Activated T-helper 2 cell treated with anti-CD3 and anti-CD28 coated beads, Interferon-gamma antibody, Interleukin-2, Interleukin-4, amounts not matched to agents 10 μg/mL and 5 μg/mL and 100 μg/mL, durations not matched to agents 14 hours and 24 hours and 36 hours (primary cell): ENCODE data around the gene NLRP1. TPM values are rescaled to one million over a fixed set of nuclear protein-coding genes. Genes with fewer than 3 reads are reported as not detected.

Experiments used
- DNase-seq: peaks from one replicate; pipeline ENCODE4 v3.0.0; 2021; ENCODE audit warnings: low spot score
- H3K27ac Mint-ChIP-seq: one replicate; pipeline ENCODE4 v1.8.0; 2021; ENCODE audit warnings: mixed read lengths
- H3K27me3 Mint-ChIP-seq: one replicate; pipeline ENCODE4 v1.8.0; 2021; ENCODE audit warnings: low read depth, mixed read lengths
- H3K36me3 Mint-ChIP-seq: one replicate; pipeline ENCODE4 v1.8.0; 2021; ENCODE audit warnings: low read depth, mixed read lengths
- H3K4me1 Mint-ChIP-seq: one replicate; pipeline ENCODE4 v1.8.0; 2021; ENCODE audit warnings: low read depth, mixed read lengths
- H3K4me3 Mint-ChIP-seq: one replicate; pipeline ENCODE4 v1.8.0; 2021; ENCODE audit warnings: low read depth, mild to moderate bottlenecking, moderate library complexity, mixed read lengths
- H3K9me3 Mint-ChIP-seq: one replicate; pipeline ENCODE4 v1.8.0; 2021; ENCODE audit warnings: mixed read lengths
- intact Hi-C: fragments of 100-400 bp; cut with micrococcal nuclease; formaldehyde crosslinking; loops from one replicate; pipeline ENCODE4 v1.15.1; 2023
- total RNA-seq: library from RNA; stranded (reverse); gene quantifications from 2 replicates; pipeline ENCODE4 v1.2.3, GENCODE V29; 2022

NLRP1 gene
- total RNA-seq, 1 donor from 2014 or later = 26.3 TPM

DNA sequence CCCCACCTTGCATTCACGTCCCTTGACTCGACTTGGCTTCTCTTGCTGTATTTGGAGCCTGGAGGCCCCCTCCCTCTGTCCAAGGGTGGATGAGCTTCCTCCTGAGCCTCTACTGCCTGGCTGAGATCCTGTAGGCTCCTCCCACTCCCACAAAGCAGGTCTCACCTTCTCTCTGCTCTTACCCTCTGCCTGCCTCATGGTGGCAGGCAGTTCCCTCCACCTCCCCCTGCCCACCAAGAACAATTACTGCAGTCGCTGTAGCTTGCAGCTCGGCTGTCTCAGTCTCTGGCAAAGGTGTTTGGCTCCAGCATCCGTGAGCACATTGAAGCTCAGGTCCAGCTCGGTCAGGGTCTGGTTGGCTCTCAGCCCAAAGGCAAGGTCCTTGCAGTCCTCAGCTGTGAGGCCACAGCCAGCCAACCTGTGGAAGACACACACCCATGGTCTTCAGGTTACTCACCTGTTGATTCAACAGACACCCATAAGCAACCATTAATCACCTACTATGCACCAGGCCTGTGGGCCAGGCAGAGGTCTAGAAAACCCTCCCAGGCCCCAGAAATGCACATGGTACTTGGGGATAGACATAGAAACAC, 42.6 kb downstream of the NLRP1 start:
- no peak for DNase-seq
- Mint-ChIP-seq H3K4me1 (no peaks in the 10 kb centered on the region), H3K9me3 (no peaks in the 10 kb centered on the region), H3K27ac (no peak overlapping the region), H3K4me3 (no peak overlapping the region), H3K27me3 (no peaks in the 10 kb centered on the region), H3K36me3 (peaks cover 47% of the 10 kb centered on the region)
- intact Hi-C loops = no loop called here

DNA sequence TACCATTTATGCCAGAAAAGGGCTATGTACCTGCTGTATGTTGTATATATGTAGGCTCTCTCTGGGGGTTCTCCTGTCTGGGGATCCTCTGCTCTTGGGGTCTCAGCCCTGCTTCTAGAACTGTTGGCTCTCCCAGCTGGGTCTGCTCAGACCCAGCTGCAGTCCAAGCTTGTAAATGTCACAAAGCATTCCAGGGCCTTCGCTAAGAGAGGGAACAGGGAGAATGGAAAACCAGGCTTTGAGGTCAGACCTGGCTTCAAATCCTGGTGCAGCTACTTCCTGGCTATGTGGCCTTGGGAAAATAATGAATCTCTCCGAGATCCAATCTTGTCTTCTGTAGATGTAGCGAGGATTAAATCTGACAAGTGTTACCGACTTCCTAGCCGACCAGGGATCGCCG, 44.0 kb downstream of the NLRP1 start:
- Mint-ChIP-seq H3K36me3 (peaks cover 45% of the 10 kb centered on the region), H3K4me3 (no peak overlapping the region), H3K4me1 (no peaks in the 10 kb centered on the region), H3K27ac (no peak overlapping the region), H3K27me3 (no peaks in the 10 kb centered on the region), H3K9me3 (no peaks in the 10 kb centered on the region)
- no peak for DNase-seq
- intact Hi-C loops = no loop called here

DNA sequence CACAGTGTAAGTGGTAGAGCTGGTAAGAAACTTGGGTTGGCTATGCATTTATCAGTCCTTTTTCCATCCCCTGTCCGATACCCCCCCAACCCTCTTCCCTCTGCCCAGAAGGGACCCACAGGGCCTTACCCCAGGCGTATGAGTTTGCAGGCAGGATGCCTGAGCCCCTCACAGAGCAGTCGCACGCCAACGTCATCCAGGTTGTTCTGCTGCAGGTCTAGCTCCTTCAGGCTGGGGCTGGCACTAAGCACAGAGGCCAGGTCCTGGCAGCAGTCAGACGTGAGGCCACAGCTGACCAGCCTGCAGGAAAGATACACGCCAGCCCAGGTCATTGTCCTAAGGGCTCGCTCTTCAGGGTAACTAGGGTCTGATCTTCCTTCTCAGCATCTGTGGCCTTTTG, 45.0 kb downstream of the NLRP1 start:
- Mint-ChIP-seq H3K36me3 (peaks cover 46% of the 10 kb centered on the region), H3K27me3 (no peaks in the 10 kb centered on the region), H3K9me3 (no peaks in the 10 kb centered on the region), H3K27ac (no peak overlapping the region), H3K4me1 (no peaks in the 10 kb centered on the region), H3K4me3 (no peak overlapping the region)
- intact Hi-C loops = no loop called here
- DNase-seq = no peak

DNA sequence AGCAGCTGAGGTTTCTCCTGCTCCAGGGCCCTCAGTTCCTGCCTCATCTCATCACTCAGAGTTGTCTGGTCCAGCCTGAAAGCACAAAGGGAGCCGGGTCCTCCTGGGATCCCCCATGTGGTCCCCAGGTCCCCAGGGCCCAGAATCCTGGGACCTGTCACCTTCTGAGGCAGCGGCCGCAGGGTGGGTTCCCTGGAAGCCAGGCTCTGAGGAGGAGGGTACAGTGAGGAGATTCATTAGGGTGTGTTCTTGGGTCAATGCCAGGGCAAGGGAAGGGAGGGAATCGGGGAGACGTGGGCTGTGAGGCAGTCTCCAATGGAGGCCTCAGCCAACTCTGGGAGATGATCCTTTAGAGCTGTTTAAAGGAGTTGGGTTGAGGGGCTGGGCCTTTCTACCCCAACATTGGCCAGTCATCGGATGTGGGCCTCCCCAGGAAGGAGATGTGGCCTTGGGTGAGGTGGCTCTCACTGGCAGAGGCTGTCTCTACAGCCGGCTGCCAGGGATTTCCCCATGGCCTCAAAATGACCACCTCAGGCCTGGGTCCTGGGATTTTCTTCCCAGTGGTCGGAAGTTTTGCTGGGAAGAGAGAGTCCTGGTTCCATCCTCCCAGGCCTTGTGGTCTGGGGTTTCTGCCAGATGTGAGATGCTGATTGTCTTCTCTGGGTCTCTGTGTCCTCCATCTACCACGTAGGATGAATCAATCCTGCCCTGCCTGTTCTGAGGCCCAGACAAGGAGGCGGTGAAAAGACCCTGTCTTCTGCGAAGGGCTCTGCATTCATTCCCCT, 47.3 kb downstream of the NLRP1 start:
- DNase-seq = no peak
- Mint-ChIP-seq H3K4me1 (no peaks in the 10 kb centered on the region), H3K27me3 (no peaks in the 10 kb centered on the region), H3K4me3 (no peak overlapping the region), H3K36me3 (peaks cover 49% of the 10 kb centered on the region), H3K9me3 (no peaks in the 10 kb centered on the region), H3K27ac (no peak overlapping the region)
- intact Hi-C loops = no loop called here

DNA sequence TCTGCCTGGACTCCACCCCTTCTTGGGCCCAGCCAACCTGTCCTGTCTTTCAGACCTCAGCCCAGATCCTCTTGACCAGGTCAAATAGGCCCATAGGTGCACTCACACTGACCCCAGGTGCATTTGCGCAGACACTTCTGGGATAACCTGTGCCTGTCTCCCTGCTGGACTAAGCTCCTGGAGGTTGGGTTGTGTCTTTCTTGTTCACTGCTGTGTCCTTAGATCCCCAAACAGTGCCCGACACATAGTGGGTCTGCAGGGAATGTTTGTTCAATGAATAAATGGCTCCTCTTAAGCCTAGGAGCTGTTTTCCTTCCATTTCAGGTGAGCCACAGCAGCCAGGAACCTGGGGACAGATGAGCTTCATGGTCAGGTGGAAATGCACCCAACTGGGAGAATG, 48.9 kb downstream of the NLRP1 start:
- Mint-ChIP-seq H3K36me3 (peaks cover 52% of the 10 kb centered on the region), H3K27ac (no peak overlapping the region)

DNA sequence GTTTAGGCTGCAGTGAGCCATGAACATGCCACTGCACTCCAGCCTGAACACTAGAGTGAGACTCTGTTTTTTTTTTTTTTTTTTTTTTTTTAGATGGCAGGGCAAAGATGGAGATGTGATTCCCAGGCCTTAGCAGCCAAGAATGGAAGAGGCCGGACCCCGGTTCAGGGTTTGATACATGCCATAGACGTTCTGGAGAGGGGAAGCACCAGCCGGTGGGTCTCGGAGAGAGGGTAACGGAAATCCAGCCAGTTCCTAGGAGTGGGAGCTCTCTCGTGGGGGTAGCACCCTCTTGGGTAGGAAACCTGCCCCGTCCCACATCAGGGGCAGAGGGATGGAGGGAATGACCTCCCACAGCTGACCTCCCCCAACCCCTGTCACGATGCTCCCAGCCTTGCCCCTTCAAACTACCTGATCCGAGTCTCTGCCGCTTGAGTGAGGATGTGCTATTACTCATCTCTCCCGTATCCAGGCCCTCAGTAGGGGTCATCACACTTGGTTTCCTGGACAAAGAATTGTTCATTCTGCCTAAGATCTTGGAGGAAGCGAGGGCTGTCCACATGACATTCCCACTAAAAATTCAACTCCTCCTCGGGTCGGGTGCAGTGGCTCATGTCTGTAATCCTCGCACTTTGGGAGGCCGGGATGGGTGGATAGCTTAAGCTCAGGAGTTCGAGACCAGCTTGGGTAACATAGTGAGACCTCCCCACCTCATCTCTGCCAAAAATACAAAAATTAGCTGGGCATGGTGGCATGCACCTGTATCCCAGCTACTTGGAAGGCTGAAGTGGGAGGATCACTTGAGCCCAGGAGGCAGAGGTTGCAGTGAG, 50.6 kb downstream of the NLRP1 start:
- no peak overlapping the region for H3K27ac Mint-ChIP-seq
- H3K4me3 Mint-ChIP-seq = no peak overlapping the region
- intact Hi-C loops = no loop called here
- H3K9me3 Mint-ChIP-seq = no peaks in the 10 kb centered on the region
- peaks cover 52% of the 10 kb centered on the region for H3K36me3 Mint-ChIP-seq
- peaks cover 1% of the 10 kb centered on the region for H3K4me1 Mint-ChIP-seq
- DNase-seq = no peak
- no peaks in the 10 kb centered on the region for H3K27me3 Mint-ChIP-seq

More for the DNA sequence above, 48.9 kb downstream of the NLRP1 start:
- no peak overlapping the region for H3K4me3 Mint-ChIP-seq
- DNase-seq = no peak
- no peaks in the 10 kb centered on the region for H3K9me3 Mint-ChIP-seq
- intact Hi-C loops = no loop called here
- no peaks in the 10 kb centered on the region for H3K27me3 Mint-ChIP-seq
- H3K4me1 Mint-ChIP-seq = no peaks in the 10 kb centered on the region

DNA sequence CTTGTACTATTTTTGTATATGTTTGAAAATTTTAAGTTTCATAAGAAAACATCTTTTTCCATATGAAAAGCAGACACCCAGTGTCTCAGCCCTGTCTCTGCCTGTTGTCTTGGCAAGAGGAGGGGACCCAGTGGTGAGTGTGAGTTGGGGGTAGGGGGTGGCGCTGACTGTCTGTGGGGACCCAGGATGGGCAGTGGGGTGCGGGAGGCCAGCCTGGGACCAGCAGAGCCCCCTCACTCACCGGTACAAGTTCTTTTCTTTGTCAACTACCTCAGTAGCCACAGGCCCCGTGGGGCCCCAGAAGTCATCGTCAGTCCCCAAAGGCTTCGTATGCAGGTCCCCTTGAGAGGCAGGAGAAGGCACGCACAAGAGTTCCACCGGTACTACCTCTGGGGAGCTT, 51.7 kb downstream of the NLRP1 start:
- Mint-ChIP-seq H3K27ac (no peak overlapping the region), H3K4me3 (no peak overlapping the region), H3K36me3 (peaks cover 55% of the 10 kb centered on the region)

DNA sequence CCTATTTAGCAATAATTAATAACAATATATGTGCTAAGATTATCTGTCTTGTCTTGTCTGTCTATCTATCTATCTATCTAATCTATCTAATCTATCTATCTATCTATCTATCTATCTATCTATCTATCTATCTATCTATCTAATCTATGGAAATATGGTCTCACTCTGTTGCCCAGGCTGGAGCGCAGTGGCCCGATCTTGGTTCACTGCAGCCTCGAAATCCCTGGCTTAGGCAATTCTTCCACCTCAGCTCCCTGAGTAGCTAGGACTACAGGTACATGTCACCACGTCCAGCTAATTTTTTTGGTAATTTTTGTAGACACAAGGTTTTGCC, 53.3 kb downstream of the NLRP1 start:
- intact Hi-C loops = no loop called here
- no peaks in the 10 kb centered on the region for H3K27me3 Mint-ChIP-seq
- no peak overlapping the region for H3K4me3 Mint-ChIP-seq
- H3K4me1 Mint-ChIP-seq = peaks cover 14% of the 10 kb centered on the region
- no peaks in the 10 kb centered on the region for H3K9me3 Mint-ChIP-seq
- no peak for DNase-seq
- H3K27ac Mint-ChIP-seq = no peak overlapping the region
- H3K36me3 Mint-ChIP-seq = peaks cover 50% of the 10 kb centered on the region

More for the DNA sequence above, 51.7 kb downstream of the NLRP1 start:
- Mint-ChIP-seq H3K27me3 (no peaks in the 10 kb centered on the region), H3K9me3 (no peaks in the 10 kb centered on the region), H3K4me1 (peaks cover 1% of the 10 kb centered on the region)
- no peak for DNase-seq
- intact Hi-C loops = no loop called here

DNA sequence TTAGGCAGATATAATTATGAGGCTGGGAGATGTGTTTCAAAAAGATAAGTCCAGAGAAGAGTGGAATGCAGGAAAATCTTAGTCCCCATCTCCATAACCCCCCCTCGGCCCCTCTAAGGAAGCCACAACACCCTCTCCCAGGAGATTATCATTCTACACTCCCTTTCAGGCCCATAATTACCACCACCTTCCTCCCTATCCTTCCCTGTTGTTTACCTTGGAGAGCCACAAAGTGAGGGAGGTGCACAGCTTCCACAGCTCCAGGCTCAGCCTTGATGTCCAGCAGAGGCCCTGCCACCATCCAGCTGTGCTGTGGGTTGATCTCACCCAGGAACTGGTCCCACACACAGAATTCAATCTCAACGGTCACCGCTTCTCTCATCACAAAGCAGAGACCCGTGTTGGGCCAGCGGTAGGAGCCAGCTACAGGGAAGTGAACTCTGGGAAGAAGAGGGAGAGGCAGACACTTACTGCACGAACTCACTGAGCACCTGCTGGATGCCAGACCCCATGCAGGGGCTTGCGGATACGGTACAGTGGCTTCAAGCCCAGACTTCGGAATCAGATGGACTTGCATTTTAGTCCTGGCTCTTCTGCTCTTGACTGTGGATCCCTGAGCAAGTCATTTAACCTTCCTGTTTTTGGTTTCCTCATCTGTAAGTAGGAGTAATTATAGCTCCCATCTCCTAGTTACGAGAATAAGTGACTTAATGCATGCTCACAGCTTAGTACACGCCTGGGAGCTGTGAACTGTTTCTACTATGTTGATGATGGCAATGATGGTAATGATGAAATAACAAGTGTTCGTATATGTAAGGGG, 53.8 kb downstream of the NLRP1 start:
- DNase-seq = no peak
- Mint-ChIP-seq H3K27me3 (no peaks in the 10 kb centered on the region), H3K4me3 (no peak overlapping the region), H3K27ac (no peak overlapping the region), H3K36me3 (peaks cover 50% of the 10 kb centered on the region), H3K9me3 (no peaks in the 10 kb centered on the region), H3K4me1 (peaks cover 14% of the 10 kb centered on the region)
- intact Hi-C loops = no loop called here

DNA sequence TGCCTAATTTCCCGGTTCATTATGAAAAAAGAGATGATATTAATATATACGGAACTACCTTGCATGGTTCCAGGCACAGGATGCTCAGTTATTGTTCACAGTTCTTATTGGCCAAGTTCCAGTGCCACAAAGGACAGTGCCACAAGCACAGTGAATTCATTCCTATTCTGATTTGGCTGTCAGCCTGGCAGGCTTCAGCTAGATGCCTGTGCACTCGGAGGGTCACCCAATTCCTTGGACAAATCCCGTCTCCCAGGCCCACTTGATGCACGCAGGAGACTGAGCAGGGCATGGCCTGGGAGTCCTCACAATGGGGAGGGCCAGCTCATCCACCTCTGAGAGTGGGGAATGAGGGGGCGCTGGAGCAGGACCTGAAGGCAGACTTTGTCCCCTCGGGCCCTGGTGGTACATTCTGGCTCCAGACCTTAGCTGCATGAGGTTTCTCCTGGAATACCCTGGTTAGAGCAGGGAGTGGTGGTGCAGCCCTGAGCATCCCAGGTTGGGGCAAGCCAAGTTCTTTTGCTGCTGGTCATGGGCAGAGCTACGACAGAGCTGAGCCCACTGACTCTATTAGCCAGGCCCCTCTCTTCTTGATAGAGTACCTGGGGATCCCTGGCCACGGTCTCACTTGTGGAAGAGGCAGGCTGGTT, 56.6 kb downstream of the NLRP1 start:
- Mint-ChIP-seq H3K9me3 (no peaks in the 10 kb centered on the region), H3K4me1 (peaks cover 14% of the 10 kb centered on the region), H3K36me3 (peaks cover 52% of the 10 kb centered on the region), H3K27me3 (no peaks in the 10 kb centered on the region), H3K4me3 (no peak overlapping the region), H3K27ac (no peak overlapping the region)
- no peak for DNase-seq
- intact Hi-C loops = no loop called here

DNA sequence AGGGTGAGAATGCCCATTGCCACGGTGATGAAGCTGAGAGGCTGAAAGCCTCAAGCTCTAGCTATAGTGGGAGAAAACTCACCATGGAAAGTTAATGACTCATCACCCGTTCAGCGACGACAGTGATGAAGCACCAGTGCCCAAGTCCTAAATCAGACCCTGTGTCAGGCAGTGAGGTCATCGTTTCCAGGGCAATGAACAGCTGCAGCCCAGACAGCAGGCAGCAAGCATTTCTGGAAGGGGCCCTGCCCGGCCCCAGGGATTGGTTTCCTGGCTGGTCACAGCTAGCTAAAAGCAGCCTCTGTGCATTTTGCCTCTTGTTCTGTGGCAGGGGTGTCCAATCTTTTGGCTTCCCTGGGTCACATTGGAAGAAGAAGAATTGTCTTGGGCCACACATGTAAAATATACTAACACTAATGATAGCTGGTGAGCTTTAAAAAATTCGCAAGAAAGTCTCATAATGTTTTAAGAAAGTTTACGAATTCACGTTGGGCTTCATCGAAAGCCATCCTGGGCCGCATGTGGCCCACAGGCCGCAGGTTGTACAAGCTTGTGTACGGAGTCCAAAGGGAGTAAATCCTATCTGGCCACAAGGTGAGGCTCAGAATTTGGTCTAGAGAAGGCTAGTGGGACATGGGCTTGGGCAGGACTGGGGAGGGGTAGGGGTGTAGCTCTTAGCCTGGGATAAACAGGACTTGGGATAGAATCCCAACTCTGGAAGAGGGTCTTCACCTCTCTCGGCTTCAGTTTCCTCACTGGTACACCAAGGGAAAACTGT, 57.3 kb downstream of the NLRP1 start:
- H3K4me3 Mint-ChIP-seq = no peak overlapping the region
- H3K27ac Mint-ChIP-seq = peak overlapping the region; percentile 87
- no peaks in the 10 kb centered on the region for H3K9me3 Mint-ChIP-seq
- peaks cover 46% of the 10 kb centered on the region for H3K36me3 Mint-ChIP-seq
- peaks cover 14% of the 10 kb centered on the region for H3K4me1 Mint-ChIP-seq
- intact Hi-C loops = loop anchor here (1.0 kb wide), 1 partner anchor 41 kb away; the partner anchor contains the start of genes DERL2 and MIS12
- no peaks in the 10 kb centered on the region for H3K27me3 Mint-ChIP-seq
- no peak for DNase-seq
